ENCODE measurements around the gene DSCAM. TPM values are rescaled to one million over a fixed set of nuclear protein-coding genes. Genes with fewer than 3 reads are reported as not detected.

Gene DSCAM
- total RNA-seq, 1 experiment from 2014 or later: not detected

- intact Hi-C loops (cut with micrococcal nuclease): no loop called here
- TF ChIP-seq JUND (IDR thresholded peaks at IDR 0.05) (no peak), ZBTB33 (IDR thresholded peaks at IDR 0.05; ENCODE audit: extremely low read depth, insufficient replicate concordance, low read length) (no peak), FOSL1 (IDR thresholded peaks at IDR 0.05; ENCODE audit: low read depth) (no peak), SRF (IDR thresholded peaks at IDR 0.05; ENCODE audit: low read depth) (no peak), MAX (IDR thresholded peaks at IDR 0.05) (no peak), ATF3 (IDR thresholded peaks at IDR 0.05) (no peak), SIN3A (IDR thresholded peaks at IDR 0.05; ENCODE audit: low read depth) (no peak), CBX3 (IDR thresholded peaks at IDR 0.05; ENCODE audit: low read depth) (no peak), TCF7L2 (IDR thresholded peaks at IDR 0.05; ENCODE audit: borderline replicate concordance, extremely low read depth, insufficient read depth, insufficient read length) (no peak), POLR2AphosphoS5 (IDR thresholded peaks at IDR 0.05; ENCODE audit: low read depth, low read length) (no peak), POLR2A (IDR thresholded peaks at IDR 0.05; ENCODE audit: borderline replicate concordance, extremely low read depth, insufficient read depth, insufficient read length) (no peak), ELF1 (IDR thresholded peaks at IDR 0.05; ENCODE audit: borderline replicate concordance, low read depth) (no peak), EGR1 (IDR thresholded peaks at IDR 0.05; ENCODE audit: low read depth) (no peak), EZH2 (IDR thresholded peaks at IDR 0.05) (no peak), YY1 (IDR thresholded peaks at IDR 0.05; ENCODE audit: extremely low read depth, insufficient replicate concordance, low read depth, low read length) (no peak)
- POLR2A ChIA-PET: no interaction called here
- H3K9me3 ChIP-seq (ENCODE audit: control insufficient read depth in 1 of 2, insufficient read depth in 1 of 2, low read depth in 1 of 2, low read length in 2 of 2): peaks cover 8 to 25% of the 10 kb centered on the region in 2 experiments; a peak in 2 of 4 replicates
- CTCF ChIA-PET: no interaction called here
- no peaks in the 10 kb centered on the region for H3K27me3 ChIP-seq (ENCODE audit: insufficient read depth, low read length)
- H4K20me1 ChIP-seq (ENCODE audit: insufficient read depth): no peaks in the 10 kb centered on the region
- no peaks in the 10 kb centered on the region for H3K36me3 ChIP-seq (ENCODE audit: control insufficient read depth in 1 of 2, insufficient read depth in 2 of 2, low read length in 2 of 2)
- H3K4me2 ChIP-seq (ENCODE audit: low read length): no peak overlapping the region
- no peak overlapping the region for H3K9ac ChIP-seq (ENCODE audit: low read length)
- RAD21 ChIA-PET (ENCODE audit: low non-redundant PET in 1 of 2, low total read pairs in 2 of 2, uncharacterized antibody in 2 of 2, unreplicated experiment in 2 of 2): no interaction called here
- H3K79me2 ChIP-seq (ENCODE audit: insufficient read depth, low read length): no peaks in the 10 kb centered on the region
- H3K27ac ChIP-seq (ENCODE audit: low read depth, low read length): no peak overlapping the region
- no TSS peak for BruUV-seq (replicated peaks)
- DNase-seq (ENCODE audit: low read depth, low spot score) (no peak), ATAC-seq (no peak)
- no peaks in the 10 kb centered on the region for H3K4me1 ChIP-seq (ENCODE audit: control insufficient read depth in 1 of 2, insufficient read depth in 2 of 2, low read length in 2 of 2)
- H3K9me2 ChIP-seq (ENCODE audit: insufficient read depth): no peaks in the 10 kb centered on the region
- H3K4me3 ChIP-seq (replicated peaks in 1 of 2; ENCODE audit: low read depth in 1 of 2, low read length in 2 of 2): no peak overlapping the region
- H2AFZ ChIP-seq (ENCODE audit: low read depth, low read length, poor library complexity, severe bottlenecking): no peak overlapping the region
Observed at GRCh38 chr21:40699366-40699765, 147.6 kb downstream of the DSCAM start.

All from HCT116 (cell line).